ENCODE results near the gene LEMD2.
"Not testable (repeated sequence)": the region's sequence is repeated elsewhere in the genome, so short reads cannot be mapped to it uniquely, and the experiment has no call there.

Gene LEMD2

DNA sequence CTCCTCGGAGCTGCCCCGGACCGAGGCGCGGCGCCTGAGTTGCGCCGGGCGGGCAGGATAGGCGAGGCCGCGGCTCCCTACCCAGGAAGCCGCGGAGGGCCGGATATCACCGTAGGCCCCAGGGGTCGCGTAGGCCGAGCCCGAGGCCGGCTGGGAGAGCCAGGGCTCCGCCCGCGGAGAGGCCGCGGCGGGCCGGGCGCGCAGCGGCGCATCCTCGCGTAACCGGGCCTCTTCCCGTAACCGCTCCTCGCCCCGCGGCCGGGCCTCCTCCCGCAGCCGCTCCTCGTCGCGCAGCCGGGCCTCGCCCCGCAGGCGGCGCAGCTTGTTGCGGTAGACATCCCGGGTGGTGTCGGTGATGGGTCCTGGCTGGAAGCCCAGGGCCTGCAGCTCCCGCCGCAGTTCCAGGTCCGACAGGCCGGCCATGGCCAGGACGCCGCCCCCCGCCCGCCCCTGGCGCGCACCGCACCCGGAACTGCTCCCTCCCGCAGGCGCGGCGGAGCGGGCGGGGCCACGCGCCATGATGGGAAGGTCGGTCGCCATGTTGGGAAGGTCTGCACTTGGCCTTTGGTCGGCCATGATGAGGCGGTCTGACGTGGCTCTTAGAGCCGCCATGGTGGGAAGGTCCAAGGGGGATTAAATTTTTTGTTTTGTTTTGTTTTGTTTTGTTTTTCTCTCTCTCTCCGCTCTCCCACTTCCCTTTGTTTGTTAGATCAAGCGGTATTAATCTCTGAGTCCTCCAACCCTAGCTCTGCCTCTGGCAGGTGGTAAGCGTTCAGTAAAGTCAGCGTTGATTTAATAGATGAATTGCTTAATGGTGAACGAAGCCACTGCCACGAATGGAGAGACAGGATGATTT is at the start of gene LEMD2:
LEMD2 (minus strand) TSS at position 437 of the 856 bp plus-strand sequence; CDS start at position 423, 14 bp downstream.
- peak; percentile 92 for DNase-seq (ENCODE audit: low read depth)

DNA sequence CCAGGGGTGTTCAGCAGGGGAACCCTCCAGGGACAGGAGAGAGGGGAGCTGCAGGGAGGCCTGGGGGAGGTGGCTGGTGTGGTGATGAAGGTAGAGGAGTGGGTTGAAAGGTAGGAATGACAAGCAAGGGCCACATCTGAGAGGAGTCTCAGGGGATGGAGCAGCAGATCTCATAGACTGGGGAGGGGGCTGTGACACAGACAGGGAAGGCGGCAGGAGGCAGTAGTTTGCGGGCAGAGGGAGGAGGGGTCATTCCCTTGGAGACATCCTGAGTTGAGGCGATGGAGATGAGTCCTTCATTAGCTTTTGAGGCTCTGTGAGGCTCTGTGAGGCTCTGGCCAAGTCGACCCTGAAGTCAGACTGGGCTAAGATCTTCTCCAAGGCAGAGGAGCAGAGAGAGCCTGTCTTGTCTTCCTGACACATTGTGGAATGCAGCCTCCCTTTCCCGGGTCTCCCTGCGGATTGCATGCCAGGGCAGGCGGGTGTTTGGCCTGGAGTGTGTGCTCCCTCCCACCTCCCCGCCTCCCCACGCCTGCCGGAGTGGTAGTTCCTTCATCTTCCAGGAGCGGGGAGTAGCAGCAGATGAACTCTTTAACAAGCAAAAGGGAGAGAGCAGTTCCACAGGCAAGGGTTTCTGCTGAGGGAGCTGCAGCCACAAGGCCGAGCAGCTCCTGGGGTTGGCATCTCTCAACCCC is 49.2 kb upstream of the LEMD2 start:
- no peak for DNase-seq (ENCODE audit: low read depth)

DNA sequence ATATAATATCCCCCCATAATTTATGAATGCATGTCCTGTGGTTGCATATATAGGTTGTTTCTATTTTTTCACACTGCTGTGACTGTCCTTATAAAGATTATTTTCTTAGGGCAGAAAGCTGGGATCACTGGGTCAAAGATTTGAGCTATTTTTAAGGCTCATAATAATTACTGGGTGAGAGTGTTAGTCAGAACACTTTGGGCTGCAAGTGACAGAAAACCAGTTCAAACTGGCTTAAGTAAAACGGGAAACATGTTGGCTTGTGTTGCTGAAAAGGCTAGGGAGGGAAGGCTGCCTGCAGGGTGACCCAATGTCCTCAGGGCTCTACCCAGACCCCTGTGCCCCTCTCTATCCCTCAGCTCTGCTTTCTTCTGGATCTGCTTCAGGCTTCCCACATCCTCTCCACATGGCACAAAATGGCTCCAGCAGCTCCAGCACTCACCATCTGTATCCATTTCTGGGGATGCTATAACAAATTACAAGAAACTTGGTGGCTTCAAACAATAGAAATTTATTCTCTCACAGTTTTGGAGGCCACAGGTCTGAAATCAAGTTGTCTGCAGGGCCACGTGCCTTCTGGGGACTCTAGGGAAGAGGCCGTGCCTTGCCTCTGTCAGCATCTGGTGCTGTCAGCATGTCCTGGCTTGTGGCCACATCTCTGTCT is 48.0 kb upstream of the LEMD2 start:
- DNase-seq (ENCODE audit: low read depth), result no peak

DNA sequence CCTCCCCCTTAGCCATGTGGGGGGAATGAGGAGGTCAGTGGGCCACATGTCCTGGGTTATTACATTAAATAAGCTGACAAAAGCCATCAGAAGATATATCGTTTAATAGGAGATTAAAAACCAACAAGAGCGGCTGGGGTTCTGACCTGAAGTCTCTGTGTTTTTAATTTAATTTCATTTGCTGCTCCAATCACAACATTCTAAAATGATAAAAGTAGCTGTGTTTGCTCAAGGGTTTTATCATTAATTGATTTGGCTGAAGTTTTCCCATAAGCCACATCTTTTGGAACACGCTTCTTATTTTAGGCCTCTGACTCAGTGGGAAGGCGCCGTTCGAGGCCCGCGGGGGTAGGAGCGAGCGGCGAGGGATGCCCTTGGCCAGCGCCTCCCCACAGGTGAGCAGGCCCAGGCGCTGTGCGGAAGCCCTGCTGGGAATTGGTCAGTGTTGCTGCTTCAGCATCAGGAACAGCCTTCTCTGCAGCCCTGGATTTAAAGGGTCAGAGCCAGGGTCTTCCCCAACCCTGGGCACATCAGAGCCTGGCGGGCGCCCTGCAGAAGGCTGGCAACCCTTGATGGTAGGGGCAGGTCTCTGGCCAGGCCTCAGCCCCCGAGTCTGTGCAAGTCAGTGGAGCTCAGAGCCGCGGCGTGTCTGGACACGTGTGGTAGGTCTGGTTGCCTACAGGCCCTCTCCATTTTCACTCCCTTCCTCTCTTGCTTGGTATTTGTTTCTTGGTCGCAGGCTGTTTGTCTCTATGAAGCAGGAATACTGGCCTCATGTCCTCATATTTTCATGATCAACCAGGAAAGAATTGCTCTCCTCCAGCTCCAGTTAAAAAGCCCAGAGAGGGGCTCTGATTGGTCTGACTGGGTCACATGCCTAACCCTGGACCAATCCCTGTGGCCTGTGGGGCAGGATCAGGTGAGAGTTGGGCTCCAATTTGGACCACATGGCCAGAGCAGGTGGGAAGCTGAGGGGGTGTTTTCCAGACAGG is 45.8 kb upstream of the LEMD2 start:
- no peak for DNase-seq (ENCODE audit: low read depth)

DNA sequence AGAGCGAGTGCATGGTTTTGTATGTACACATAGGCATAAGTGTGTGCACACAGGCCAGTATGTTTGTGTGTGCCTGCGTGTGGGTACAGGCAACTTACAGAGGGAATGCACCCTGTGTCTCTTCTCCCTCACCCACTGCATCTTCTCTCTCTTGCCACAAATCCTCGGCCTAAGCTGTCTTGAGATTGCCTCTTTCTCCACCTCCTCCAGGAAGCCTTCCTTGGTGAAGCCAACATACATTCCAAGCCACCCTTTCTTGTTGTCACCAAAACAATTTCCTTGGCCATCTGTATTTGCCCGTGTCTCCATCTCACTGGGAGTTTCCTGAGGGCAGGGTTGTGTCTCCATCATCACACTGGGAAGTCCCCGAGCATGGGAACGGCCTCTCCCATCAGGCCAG is 44.7 kb upstream of the LEMD2 start:
- DNase-seq (ENCODE audit: low read depth), result no peak

DNA sequence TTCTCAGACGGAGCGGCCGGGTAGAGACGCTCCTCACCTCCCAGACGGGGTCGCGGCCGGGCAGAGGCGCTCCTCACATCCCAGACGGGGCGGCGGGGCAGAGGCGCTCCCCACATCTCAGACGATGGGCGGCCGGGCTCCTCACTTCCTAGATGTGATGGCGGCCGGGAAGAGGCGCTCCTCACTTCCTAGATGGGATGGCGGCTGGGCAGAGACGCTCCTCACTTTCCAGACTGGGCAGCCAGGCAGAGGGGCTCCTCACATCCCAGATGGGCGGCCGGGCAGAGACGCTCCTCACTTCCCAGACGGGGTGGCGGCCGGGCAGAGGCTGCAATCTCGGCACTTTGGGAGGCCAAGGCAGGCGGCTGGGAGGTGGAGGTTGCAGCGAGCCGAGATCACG is 43.9 kb upstream of the LEMD2 start:
- not testable (repeated sequence) for DNase-seq (ENCODE audit: low read depth)

DNA sequence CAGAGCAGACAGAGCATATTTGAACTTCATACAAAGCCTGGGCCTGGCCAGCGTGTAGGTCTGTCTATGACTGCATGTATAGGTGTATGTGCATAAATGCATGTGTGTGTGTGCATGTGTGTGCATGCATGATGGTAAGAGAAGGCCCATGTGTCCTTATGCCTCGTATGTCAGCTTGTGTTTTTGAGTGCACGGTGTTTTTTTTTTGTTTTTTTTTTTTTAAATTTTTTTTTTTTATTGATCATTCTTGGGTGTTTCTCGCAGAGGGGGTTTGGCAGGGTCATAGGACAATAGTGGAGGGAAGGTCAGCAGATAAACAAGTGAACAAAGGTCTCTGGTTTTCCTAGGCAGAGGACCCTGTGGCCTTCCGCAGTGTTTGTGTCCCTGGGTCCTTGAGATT is 42.8 kb upstream of the LEMD2 start:
- not testable (repeated sequence) for DNase-seq (ENCODE audit: low read depth)

DNA sequence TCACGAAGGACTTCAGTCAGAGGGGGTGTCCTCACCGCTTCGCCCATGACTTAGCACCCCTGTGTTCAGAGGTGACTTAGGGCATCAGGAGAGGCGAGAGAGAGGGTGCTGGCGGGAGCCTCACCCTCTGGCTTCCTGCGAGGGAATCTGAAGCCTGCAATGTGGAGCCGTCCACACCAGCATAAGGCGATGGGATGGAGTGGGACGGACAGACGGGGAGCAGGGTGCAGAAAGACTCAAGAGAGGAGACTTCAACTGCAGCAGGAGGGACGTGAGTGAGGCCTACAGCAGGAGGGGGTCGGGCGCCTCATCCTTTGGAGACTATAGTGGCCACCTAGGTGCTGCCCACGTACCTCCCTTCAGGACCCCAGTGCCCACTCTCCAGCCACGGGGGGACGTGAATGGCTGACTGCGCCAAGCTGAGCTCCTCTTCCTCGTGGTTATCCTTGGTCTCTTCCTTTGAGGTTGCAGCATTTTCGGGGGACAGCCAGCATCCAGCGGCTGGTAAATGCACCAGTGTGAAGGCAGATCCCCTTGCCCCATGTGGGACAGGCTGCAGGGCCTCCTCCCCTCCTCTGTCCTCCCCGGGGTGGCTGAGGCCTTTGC is 41.8 kb upstream of the LEMD2 start:
- DNase-seq (ENCODE audit: low read depth), result no peak

DNA sequence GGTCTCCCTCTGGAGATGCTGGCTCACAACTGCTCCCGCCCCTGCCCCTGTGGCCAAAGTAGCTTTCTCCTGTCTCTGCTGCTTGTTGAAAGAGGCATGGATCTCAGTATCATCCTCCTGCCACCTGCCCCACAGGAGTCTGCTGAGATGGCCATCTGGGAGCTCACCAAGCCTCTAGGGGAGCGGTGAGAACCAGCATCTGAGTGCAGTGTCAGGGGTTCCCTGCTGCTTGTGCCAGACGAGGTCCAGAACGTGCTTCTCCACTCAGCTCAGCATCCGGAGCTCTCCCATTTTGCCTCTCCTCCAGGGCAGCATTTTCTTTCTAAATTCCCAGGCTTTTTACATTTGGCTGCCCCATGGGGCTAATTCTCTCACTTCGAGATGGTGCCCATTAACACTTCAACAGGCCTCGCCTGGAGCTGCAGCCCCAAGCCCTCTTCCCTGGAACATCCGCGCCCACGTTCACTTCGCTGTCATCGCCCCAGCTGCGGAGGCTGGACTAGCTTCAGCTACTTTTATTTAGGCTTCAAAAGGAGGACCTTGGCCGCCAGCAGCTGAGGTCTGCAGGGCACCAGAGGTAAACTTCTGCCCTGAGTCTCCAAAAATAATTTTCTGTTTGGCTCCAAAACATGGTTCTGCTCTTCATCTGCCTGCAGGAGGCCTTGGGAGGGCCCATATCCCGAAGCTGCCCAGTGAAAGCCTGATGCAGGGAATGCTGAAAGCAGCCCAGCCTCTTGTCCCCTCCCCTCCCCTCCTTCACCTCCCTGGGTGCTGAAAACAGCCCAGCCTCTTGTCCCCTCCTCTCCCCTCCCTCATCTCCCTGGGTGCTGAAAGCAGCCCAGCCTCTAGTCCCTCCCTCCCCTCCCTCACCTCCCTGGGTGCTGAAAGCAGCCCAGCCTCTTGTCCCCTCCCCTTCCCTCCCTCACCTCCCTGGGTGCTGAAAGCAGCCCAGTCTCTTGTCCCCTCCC is 40.1 kb upstream of the LEMD2 start:
- no peak for DNase-seq (ENCODE audit: low read depth)

DNA sequence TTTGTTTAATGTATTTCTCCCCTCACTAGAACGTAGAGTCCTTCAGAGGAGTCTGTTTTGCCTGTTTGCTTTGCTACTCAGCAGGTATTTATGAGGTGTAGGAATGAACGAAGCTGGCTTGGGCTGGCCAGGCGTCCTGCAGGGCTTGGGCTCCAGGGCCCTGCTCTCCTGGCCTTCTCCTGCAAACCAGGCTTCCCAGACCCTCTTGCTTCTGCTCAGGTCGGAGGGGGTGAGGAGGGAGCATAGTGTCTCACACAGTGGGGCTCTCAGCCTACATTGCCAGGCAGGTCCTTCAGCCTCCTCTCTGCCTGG is 39.5 kb upstream of the LEMD2 start:
- DNase-seq (ENCODE audit: low read depth), result no peak

DNA sequence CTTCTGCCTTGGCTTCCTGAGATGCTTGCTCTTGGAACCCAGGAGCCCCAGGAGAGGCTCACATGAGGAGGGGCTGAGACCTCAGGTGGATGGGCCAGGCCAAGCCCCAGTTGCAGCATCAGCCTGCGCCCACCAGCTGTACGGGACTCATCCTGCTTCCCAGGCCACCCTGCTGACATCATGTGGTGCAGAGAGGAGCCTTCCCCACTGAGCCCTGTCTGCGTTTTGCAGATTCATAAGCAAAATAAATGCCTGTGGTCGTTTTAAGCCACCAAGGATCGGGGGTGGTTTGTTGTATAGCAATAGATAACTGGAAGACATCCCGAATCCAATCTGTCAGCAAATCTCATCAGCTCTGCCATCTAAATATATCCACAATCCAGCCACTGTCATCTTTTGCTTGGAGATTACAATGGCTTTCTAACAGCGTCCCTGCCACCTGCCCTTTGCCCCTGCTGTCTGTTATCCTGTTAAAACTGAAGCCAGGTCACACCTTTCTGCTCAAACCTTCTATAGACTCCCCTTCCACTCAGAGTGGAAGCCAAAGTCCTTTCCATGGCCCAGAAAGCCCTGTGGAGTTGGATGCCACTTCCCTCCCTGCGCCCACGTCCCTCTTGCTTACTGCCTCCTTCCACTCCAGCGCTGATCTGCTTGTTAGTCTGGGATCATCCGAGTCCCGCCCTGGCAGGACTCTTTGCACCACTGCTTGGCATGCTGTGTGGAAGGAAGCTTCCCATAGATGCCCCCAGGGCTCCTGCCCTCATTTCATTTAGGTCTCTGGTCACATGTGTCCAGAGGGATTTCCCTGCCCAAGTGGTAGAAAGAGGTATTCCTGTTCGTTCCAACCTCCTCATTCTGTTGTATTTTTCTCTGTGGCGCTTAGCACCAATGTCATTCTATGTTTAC is 38.9 kb upstream of the LEMD2 start:
- no peak for DNase-seq (ENCODE audit: low read depth)

DNA sequence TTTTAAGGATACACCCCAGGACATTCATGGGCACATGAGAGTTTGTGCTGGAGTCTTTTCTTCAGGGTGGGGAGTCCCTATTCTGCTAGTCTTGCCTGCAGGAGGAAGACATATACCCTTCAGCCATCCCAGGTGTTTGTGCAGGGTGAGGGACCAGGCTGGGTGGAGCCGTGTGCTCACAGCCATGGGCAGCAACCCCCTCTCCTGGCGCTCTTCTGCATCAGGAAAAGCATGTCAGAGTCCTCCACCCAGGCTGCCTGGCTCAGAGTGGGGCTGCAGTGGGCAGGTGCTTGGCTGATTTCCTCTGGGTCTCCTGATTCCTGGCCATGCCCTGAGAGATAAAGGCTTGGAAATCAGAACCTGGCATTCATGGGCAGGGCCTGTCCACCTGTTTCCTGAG is 37.6 kb upstream of the LEMD2 start:
- DNase-seq (ENCODE audit: low read depth), result no peak

DNA sequence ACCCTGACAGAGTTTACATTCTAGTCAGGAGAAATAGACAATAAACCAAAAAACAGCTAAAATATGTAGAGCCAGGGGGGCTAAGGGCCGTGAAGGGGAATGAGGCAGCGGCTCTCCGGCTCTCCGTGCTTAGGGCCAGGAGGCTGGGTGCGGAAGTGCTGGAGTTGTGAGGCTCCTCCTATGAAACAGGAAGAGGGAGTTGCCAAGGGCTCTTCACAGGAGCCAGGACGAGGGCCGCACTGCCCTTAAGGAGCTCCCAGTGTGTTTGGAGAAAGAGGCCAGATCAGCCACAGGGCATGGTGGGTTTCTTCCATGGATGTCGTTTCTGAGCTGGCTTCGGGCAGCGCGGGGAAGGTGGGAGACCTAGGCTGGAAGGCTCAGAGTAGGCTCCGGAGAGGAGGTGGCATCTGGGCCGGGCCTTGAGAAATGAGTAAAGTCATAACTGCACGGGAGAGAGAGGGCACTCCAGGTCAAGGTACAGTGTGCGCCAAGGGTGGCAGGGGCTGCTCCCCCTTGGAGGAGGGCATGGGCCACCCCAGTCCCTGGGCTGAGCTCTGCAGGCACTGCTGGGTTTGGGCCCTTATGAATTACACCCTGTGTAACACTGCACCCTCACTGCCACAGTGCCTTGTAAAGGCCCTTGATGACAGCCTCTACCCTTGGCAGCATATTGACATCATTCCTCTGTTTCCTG is 35.7 kb upstream of the LEMD2 start:
- DNase-seq (ENCODE audit: low read depth), result no peak

DNA sequence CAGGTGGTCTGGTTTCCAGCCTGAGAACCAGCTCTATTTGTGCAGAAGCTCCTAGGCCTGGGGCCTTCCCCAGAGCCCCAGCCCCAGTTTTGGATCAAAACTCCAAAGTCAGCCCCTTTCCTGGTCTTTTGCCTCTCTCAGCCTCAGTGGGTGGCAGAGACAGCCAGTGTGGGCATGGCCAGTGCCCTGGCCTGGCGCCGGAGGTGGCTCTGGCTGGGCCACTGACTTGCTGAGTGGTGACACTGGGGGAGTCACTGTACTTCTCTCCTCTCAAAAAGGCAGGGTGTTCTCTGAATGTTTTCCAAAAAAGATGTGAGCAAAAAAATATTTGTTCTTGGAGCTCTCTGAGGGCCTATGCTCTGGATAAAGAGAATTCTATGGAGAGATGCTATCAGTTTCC is 34.9 kb upstream of the LEMD2 start:
- DNase-seq (ENCODE audit: low read depth), result no peak

DNA sequence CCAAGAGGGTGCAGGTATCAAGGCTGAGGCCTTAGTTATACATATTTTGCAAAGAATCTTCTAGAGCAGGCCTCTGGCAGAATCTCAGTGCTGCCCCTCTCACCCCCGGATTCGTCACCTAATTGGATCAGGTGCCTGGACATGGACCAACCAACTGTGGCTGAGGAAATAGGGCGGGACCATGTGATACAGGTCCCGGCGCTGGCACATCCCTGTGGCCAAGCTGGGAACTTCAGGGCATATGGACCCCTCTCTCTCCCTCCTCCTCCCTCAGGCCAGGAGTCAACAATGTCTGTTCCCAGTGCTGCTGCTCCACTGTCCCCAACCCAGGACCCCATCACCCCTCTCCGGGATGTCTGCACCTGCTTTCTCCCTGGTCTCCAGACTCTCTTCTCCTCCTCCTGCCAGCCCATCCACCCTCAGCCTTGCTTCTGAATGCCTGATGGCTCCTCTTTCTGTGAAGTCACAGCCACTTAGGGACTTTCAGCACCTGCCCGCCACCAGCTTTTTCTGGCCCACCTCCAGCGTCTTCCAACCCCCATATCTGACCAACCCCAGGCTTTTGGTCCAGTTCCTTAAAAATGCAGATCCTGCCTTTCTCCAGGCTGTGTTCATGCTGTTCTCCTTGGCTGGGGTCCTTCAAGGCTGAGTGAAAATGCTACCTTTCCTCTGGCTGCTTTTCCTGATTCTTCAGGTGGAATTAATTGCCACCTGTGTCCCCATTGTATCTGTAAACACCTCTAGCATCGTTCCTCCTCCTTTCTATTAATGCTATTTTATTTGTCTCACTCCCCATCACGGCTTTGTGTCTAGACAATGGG is 33.9 kb upstream of the LEMD2 start:
- DNase-seq (ENCODE audit: low read depth), result no peak

DNA sequence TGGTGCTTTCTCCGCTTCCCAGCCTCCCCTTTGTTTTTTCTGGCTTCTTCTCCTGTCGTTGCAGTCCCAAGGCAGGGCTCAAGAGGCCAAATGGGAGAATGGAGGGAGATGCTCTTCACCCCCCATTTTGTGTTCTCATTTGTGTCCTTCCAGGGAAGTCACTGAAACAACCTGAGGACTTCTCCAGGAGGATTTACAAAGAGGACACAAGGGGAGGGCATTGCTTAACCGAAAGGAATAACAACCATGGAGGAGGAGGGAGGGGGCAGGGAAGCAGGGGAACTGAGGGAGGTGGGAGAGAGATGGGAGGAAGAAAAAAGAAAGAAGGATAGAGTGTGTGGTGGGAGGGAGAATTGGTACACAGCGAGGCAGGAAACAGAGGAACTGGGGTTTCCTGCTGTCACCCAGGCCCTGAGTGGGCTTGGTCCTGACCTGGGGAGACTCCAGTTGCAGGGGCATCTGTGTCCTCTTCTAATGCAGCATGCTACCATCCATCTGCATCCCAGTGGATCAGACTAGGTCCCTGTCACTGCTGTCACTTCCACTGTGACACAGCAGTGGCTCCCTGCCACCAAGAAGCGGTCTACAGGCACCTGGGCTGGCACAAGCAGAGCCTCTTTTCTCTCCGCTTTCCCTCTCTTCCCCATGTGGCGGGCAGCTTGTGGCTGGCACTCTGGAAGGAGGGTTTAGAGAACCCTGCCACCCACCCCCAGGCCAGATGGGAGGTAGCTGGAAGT is 32.0 kb upstream of the LEMD2 start:
- no peak for DNase-seq (ENCODE audit: low read depth)

DNA sequence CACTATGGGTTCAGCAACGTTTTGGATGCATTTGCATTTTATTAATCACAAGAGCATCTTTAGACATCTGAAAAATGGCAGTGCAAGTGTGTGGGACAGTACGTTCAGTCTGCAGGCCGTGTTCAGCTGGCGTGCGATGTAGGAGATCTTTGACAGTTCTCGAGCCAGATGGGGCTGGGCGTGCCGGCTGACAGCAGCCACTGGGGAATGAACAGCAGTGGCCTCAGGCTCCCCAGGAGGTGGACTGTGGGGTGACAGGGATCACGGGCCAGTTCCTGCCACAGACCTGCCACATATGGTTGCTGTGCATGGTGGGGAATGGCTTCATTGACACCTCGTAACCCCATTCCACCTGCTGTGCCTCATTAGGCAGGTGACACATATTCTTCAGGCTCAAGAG is 31.3 kb upstream of the LEMD2 start:
- no peak for DNase-seq (ENCODE audit: low read depth)
